Measurements from ENCODE around the gene USP49. TPM values are rescaled to one million over a fixed set of nuclear protein-coding genes. Genes with fewer than 3 reads are reported as not detected.
"Not testable (repeated sequence)": the region's sequence is repeated elsewhere in the genome, so short reads cannot be mapped to it uniquely, and the experiment has no call there.

USP49 gene
- total RNA-seq, 2 experiments from 2014 or later = 8.3 to 8.4 TPM

GRCh38 chr6:41818271-41819054 lies 76.7 kb downstream of the USP49 start:
- no peak for DNase-seq
- CTCF ChIA-PET = interaction anchor here (1.0 kb wide), 1 partner anchor 264 kb away, joined by 3 read pairs; no protein-coding TSS in a partner anchor
- intact Hi-C loops (cut with micrococcal nuclease) = no loop called here
- no peak overlapping the region for H3K4me3 Mint-ChIP-seq
- no peaks in the 10 kb centered on the region for H3K4me1 Mint-ChIP-seq (ENCODE audit: low read depth)
- H3K36me3 Mint-ChIP-seq (ENCODE audit: low read depth) = no peaks in the 10 kb centered on the region
- H3K27ac Mint-ChIP-seq = no peak overlapping the region
- no peaks in the 10 kb centered on the region for H3K27me3 Mint-ChIP-seq (ENCODE audit: low read depth)
- H3K9me3 Mint-ChIP-seq = no peaks in the 10 kb centered on the region

GRCh38 chr6:41815587-41815986 lies 79.6 kb downstream of the USP49 start:
- no peaks in the 10 kb centered on the region for H3K36me3 Mint-ChIP-seq (ENCODE audit: low read depth)
- H3K4me1 Mint-ChIP-seq (ENCODE audit: low read depth) = no peaks in the 10 kb centered on the region
- H3K27ac Mint-ChIP-seq = no peak overlapping the region
- intact Hi-C loops (cut with micrococcal nuclease) = no loop called here
- H3K4me3 Mint-ChIP-seq = no peak overlapping the region
- no peaks in the 10 kb centered on the region for H3K27me3 Mint-ChIP-seq (ENCODE audit: low read depth)
- no peak for DNase-seq
- H3K9me3 Mint-ChIP-seq = no peaks in the 10 kb centered on the region
- CTCF ChIA-PET = interaction anchor here (0.6 to 0.7 kb wide), 2 partner anchors 15 to 324 kb away, joined by 3 to 6 read pairs; no protein-coding TSS in a partner anchor

- no peaks in the 10 kb centered on the region for H3K4me1 Mint-ChIP-seq (ENCODE audit: low read depth)
- no peak overlapping the region for H3K4me3 Mint-ChIP-seq
Observed at GRCh38 chr6:41814629-41815028, 80.5 kb downstream of the USP49 start.

GRCh38 chr6:41813956-41814355 lies 81.2 kb downstream of the USP49 start:
- Mint-ChIP-seq H3K27me3 (ENCODE audit: low read depth) (no peaks in the 10 kb centered on the region), H3K9me3 (no peaks in the 10 kb centered on the region), H3K36me3 (ENCODE audit: low read depth) (no peaks in the 10 kb centered on the region), H3K4me3 (no peak overlapping the region), H3K4me1 (ENCODE audit: low read depth) (no peaks in the 10 kb centered on the region), H3K27ac (no peak overlapping the region)
- CTCF ChIA-PET = interaction anchor here (0.8 to 1.0 kb wide), 2 partner anchors 27 to 290 kb away, joined by 3 read pairs; no protein-coding TSS in a partner anchor
- no peak for DNase-seq
- intact Hi-C loops (cut with micrococcal nuclease) = no loop called here

More at GRCh38 chr6:41814629-41815028, 80.5 kb downstream of the USP49 start:
- H3K27me3 Mint-ChIP-seq (ENCODE audit: low read depth) = no peaks in the 10 kb centered on the region
- no peak for DNase-seq
- no peak overlapping the region for H3K27ac Mint-ChIP-seq
- H3K36me3 Mint-ChIP-seq (ENCODE audit: low read depth) = no peaks in the 10 kb centered on the region
- no peaks in the 10 kb centered on the region for H3K9me3 Mint-ChIP-seq
- CTCF ChIA-PET = interaction anchor here (0.8 to 1.0 kb wide), 2 partner anchors 28 to 290 kb away, joined by 3 read pairs; no protein-coding TSS in a partner anchor
- intact Hi-C loops (cut with micrococcal nuclease) = no loop called here

- Mint-ChIP-seq H3K27ac (no peak overlapping the region), H3K4me1 (ENCODE audit: low read depth) (no peaks in the 10 kb centered on the region), H3K4me3 (no peak overlapping the region), H3K36me3 (ENCODE audit: low read depth) (no peaks in the 10 kb centered on the region), H3K27me3 (ENCODE audit: low read depth) (no peaks in the 10 kb centered on the region), H3K9me3 (no peaks in the 10 kb centered on the region)
- no peak for DNase-seq
- CTCF ChIA-PET = no interaction called here
- intact Hi-C loops (cut with micrococcal nuclease) = no loop called here
Observed at GRCh38 chr6:41813469-41813868, 81.7 kb downstream of the USP49 start.

GRCh38 chr6:41811946-41812345 lies 83.2 kb downstream of the USP49 start:
- H3K27ac Mint-ChIP-seq; DNase-seq; H3K36me3 Mint-ChIP-seq (ENCODE audit: low read depth); H3K27me3 Mint-ChIP-seq (ENCODE audit: low read depth); intact Hi-C loops (cut with micrococcal nuclease); H3K4me1 Mint-ChIP-seq (ENCODE audit: low read depth); H3K4me3 Mint-ChIP-seq; H3K9me3 Mint-ChIP-seq; CTCF ChIA-PET: not testable (repeated sequence)

- Mint-ChIP-seq H3K4me3 (no peak overlapping the region), H3K4me1 (ENCODE audit: low read depth) (no peaks in the 10 kb centered on the region), H3K9me3 (no peaks in the 10 kb centered on the region), H3K36me3 (ENCODE audit: low read depth) (no peaks in the 10 kb centered on the region), H3K27me3 (ENCODE audit: low read depth) (no peaks in the 10 kb centered on the region), H3K27ac (no peak overlapping the region)
- intact Hi-C loops (cut with micrococcal nuclease) = no loop called here
- DNase-seq = no peak
- CTCF ChIA-PET = no interaction called here
Observed at GRCh38 chr6:41811095-41811494, 84.1 kb downstream of the USP49 start.

GRCh38 chr6:41805830-41806774 lies 89.1 kb downstream of the USP49 start:
- H3K9me3 Mint-ChIP-seq = no peaks in the 10 kb centered on the region
- no peak for DNase-seq
- H3K4me1 Mint-ChIP-seq (ENCODE audit: low read depth) = no peaks in the 10 kb centered on the region
- no peak overlapping the region for H3K27ac Mint-ChIP-seq
- CTCF ChIA-PET = no interaction called here
- H3K27me3 Mint-ChIP-seq (ENCODE audit: low read depth) = no peaks in the 10 kb centered on the region
- H3K4me3 Mint-ChIP-seq = no peak overlapping the region
- H3K36me3 Mint-ChIP-seq (ENCODE audit: low read depth) = no peaks in the 10 kb centered on the region
- intact Hi-C loops (cut with micrococcal nuclease) = no loop called here

GRCh38 chr6:41801380-41801779 lies 93.8 kb downstream of the USP49 start:
- H3K4me3 Mint-ChIP-seq = no peak overlapping the region
- no peak overlapping the region for H3K27ac Mint-ChIP-seq
- intact Hi-C loops (cut with micrococcal nuclease) = loop anchor here (1.0 kb wide), 1 partner anchor 365 kb away; no protein-coding TSS in a partner anchor

GRCh38 chr6:41799559-41799911 lies 95.6 kb downstream of the USP49 start:
- DNase-seq = no peak
- Mint-ChIP-seq H3K27me3 (ENCODE audit: low read depth) (no peaks in the 10 kb centered on the region), H3K9me3 (no peaks in the 10 kb centered on the region), H3K36me3 (ENCODE audit: low read depth) (no peaks in the 10 kb centered on the region), H3K27ac (no peak overlapping the region), H3K4me1 (ENCODE audit: low read depth) (no peaks in the 10 kb centered on the region), H3K4me3 (no peak overlapping the region)
- intact Hi-C loops (cut with micrococcal nuclease) = no loop called here
- CTCF ChIA-PET = interaction anchor here (1.7 to 1.9 kb wide), 2 partner anchors 11 to 244 kb away, joined by 6 to 7 read pairs; partner anchors contain the start of gene TOMM6

More at GRCh38 chr6:41801380-41801779, 93.8 kb downstream of the USP49 start:
- H3K36me3 Mint-ChIP-seq (ENCODE audit: low read depth) = no peaks in the 10 kb centered on the region
- CTCF ChIA-PET = interaction anchor here (0.6 to 1.9 kb wide), 7 partner anchors 14 to 363 kb away, joined by 3 to 6 read pairs (median 4); partner anchors contain the start of genes TAF8 and TOMM6
- no peaks in the 10 kb centered on the region for H3K4me1 Mint-ChIP-seq (ENCODE audit: low read depth)
- H3K27me3 Mint-ChIP-seq (ENCODE audit: low read depth) = no peaks in the 10 kb centered on the region
- no peaks in the 10 kb centered on the region for H3K9me3 Mint-ChIP-seq
- no peak for DNase-seq

- Mint-ChIP-seq H3K27me3 (ENCODE audit: low read depth) (no peaks in the 10 kb centered on the region), H3K36me3 (ENCODE audit: low read depth) (no peaks in the 10 kb centered on the region), H3K9me3 (no peaks in the 10 kb centered on the region), H3K4me3 (no peak overlapping the region), H3K27ac (no peak overlapping the region), H3K4me1 (ENCODE audit: low read depth) (no peaks in the 10 kb centered on the region)
- DNase-seq = no peak
- CTCF ChIA-PET = interaction anchor here (1.7 kb wide), 1 partner anchor 11 kb away, joined by 7 read pairs; the partner anchor contains the start of gene TOMM6
- intact Hi-C loops (cut with micrococcal nuclease) = no loop called here
Observed at GRCh38 chr6:41798901-41799558, 96.1 kb downstream of the USP49 start.

- Mint-ChIP-seq H3K27ac (no peak overlapping the region), H3K4me3 (no peak overlapping the region), H3K36me3 (ENCODE audit: low read depth) (peaks cover 6% of the 10 kb centered on the region), H3K27me3 (ENCODE audit: low read depth) (no peaks in the 10 kb centered on the region), H3K4me1 (ENCODE audit: low read depth) (peaks cover 6% of the 10 kb centered on the region), H3K9me3 (no peaks in the 10 kb centered on the region)
- DNase-seq = no peak
- CTCF ChIA-PET = no interaction called here
- intact Hi-C loops (cut with micrococcal nuclease) = no loop called here
Observed at GRCh38 chr6:41796474-41796873, 98.7 kb downstream of the USP49 start.

Measured in activated naive CD4-positive, alpha-beta T cell treated with anti-CD3 and anti-CD28 coated beads for 36 hours (primary cell).